ENCODE data around the gene NLGN3. TPM values are rescaled to one million over a fixed set of nuclear protein-coding genes. Genes with fewer than 3 reads are reported as not detected.

NLGN3 gene
- total RNA-seq, 1 donor from 2014 or later: 0.13 TPM

DNA sequence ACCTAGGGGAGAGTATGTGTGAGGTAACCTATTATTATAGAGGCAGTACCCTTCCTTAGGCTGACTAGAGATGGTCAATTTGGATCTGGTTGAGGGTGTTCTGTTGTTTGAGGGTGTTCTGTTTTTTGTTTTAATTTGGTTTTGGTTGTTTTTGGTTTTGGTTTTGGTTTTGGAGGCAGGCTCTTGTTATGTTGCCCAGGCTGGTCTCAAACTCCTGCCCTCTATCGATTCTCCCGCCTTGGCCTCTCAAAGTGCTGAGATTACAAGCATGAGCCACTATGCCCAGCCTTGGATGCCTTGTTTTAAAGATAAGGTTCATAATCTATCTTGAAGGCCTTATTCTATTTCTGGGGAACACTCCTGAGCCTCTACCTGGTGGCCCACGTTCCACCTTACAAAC lies 39.0 kb upstream of the NLGN3 start:
- H3K4me3 ChIP-seq (ENCODE audit: low read depth, low read length): no peak overlapping the region
- no peak for DNase-seq (ENCODE audit: low read depth)
- H3K36me3 ChIP-seq (ENCODE audit: control insufficient read depth, insufficient read depth, low read length): no peaks in the 10 kb centered on the region
- TF ChIP-seq, protein P1, sequence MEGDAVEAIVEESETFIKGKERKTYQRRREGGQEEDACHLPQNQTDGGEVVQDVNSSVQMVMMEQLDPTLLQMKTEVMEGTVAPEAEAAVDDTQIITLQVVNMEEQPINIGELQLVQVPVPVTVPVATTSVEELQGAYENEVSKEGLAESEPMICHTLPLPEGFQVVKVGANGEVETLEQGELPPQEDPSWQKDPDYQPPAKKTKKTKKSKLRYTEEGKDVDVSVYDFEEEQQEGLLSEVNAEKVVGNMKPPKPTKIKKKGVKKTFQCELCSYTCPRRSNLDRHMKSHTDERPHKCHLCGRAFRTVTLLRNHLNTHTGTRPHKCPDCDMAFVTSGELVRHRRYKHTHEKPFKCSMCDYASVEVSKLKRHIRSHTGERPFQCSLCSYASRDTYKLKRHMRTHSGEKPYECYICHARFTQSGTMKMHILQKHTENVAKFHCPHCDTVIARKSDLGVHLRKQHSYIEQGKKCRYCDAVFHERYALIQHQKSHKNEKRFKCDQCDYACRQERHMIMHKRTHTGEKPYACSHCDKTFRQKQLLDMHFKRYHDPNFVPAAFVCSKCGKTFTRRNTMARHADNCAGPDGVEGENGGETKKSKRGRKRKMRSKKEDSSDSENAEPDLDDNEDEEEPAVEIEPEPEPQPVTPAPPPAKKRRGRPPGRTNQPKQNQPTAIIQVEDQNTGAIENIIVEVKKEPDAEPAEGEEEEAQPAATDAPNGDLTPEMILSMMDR (IDR thresholded peaks at IDR 0.05; ENCODE audit: insufficient read depth, low read length, poor library complexity, severe bottlenecking): no peak
- H3K27me3 ChIP-seq (ENCODE audit: control insufficient read depth, insufficient read depth, low read length): no peaks in the 10 kb centered on the region

DNA sequence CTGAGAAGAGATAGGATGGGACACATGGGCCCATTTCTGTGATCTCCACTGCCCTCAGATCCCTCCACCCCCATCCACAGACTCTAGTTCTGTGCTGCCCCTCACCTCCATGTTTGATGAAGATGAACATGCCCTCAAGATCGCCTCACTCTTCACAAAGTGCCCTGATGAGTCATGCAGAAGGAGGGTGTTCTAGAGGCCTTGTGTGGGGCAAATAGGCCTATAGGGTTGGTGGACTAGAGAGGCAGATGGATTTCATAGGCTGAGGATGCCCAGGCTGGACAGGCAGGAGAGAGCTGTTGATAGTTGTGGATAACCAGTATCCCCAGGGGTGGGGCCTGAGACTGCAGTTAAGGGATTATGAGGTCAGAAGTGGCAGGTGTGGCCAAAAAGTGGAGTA lies 38.2 kb upstream of the NLGN3 start, which contains the start of gene CXorf65:
CXorf65 (minus strand) TSS at position 314 of the 400 bp plus-strand sequence; CDS start at position 130, 184 bp downstream.
- Histone ChIP-seq H3K36me3 (ENCODE audit: control insufficient read depth, insufficient read depth, low read length) (no peaks in the 10 kb centered on the region), H3K27me3 (ENCODE audit: control insufficient read depth, insufficient read depth, low read length) (no peaks in the 10 kb centered on the region), H3K4me3 (ENCODE audit: low read depth, low read length) (no peak within 1 kb of the TSS)
- DNase-seq (ENCODE audit: low read depth): no peak
- TF ChIP-seq, protein P1 (IDR thresholded peaks at IDR 0.05; ENCODE audit: insufficient read depth, low read length, poor library complexity, severe bottlenecking): no peak

DNA sequence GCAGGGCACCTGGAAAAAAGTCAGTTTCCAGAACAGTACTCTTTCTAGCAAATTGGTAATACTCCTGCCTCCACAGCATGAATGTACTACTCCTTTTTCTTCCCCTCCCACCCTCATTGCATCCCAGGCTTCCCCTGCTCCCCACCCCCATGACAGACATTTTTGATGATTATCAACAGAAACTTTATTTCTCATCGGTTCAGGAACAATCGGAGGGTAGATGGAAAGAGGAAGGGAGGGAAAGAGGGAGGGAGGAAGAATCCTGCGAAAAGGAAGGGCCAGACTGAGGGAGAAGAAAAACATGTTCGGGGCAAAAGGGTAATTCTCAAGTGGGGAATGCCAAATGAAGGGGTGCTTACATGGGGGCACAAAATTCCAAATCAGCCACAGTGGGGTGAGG lies 37.4 kb upstream of the NLGN3 start:
- no peak for DNase-seq (ENCODE audit: low read depth)
- no peaks in the 10 kb centered on the region for H3K27me3 ChIP-seq (ENCODE audit: control insufficient read depth, insufficient read depth, low read length)
- TF ChIP-seq, protein P1 (IDR thresholded peaks at IDR 0.05; ENCODE audit: insufficient read depth, low read length, poor library complexity, severe bottlenecking): no peak
- no peak overlapping the region for H3K4me3 ChIP-seq (ENCODE audit: low read depth, low read length)
- no peaks in the 10 kb centered on the region for H3K36me3 ChIP-seq (ENCODE audit: control insufficient read depth, insufficient read depth, low read length)

DNA sequence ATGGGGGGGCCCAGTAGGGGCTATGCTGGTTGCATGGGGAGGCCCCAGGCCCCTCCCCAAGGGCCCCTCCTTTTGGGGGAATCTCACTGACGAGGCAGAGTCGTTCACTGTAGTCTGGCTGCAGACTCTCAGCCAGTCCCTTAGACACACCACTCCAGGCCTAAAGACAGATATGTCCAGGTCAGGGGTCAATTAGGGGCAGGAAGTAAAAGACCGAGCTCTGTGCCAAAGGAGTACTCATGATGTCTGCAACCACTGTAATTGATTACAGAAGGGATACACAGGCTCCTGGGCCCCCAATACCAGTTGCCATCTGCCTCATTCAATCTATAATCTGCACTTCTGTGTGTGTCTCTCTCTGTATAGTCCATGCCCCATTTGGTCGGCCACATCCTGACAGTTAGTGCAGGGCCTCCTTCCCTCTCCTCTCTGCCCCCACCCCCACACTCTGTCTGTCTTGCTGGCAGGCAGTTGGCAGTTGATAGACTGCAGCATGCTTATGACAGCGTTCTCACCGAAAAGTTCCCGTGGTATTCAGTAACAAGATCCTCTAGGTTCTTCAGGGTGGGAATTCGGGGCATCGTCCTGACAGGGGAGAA lies 36.8 kb upstream of the NLGN3 start:
- Histone ChIP-seq H3K27me3 (ENCODE audit: control insufficient read depth, insufficient read depth, low read length) (no peaks in the 10 kb centered on the region), H3K36me3 (ENCODE audit: control insufficient read depth, insufficient read depth, low read length) (no peaks in the 10 kb centered on the region), H3K4me3 (ENCODE audit: low read depth, low read length) (no peak overlapping the region)
- no peak for DNase-seq (ENCODE audit: low read depth)
- TF ChIP-seq, protein P1 (IDR thresholded peaks at IDR 0.05; ENCODE audit: insufficient read depth, low read length, poor library complexity, severe bottlenecking): no peak

DNA sequence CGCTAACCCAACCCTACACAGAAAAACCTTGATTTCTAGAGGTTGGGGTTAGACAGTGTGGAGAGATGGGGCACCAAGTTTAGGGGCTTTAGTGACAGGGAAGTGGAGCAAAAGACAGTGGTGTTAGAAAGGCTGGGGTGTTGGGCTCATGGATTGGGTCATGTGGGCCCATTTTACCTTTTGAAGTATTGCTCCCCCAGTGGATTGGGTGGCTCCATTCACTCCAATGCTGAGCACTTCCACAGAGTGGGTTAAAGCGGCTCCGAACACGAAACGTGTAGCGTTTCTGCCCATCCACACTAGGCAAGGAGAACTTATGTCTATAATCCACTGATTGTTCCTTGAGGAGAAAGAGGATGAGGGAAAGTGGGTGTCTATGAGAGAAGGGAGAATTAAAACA lies 35.6 kb upstream of the NLGN3 start:
- Histone ChIP-seq H3K4me3 (ENCODE audit: low read depth, low read length) (no peak overlapping the region), H3K36me3 (ENCODE audit: control insufficient read depth, insufficient read depth, low read length) (no peaks in the 10 kb centered on the region), H3K27me3 (ENCODE audit: control insufficient read depth, insufficient read depth, low read length) (no peaks in the 10 kb centered on the region)
- DNase-seq (ENCODE audit: low read depth): no peak
- TF ChIP-seq, protein P1 (IDR thresholded peaks at IDR 0.05; ENCODE audit: insufficient read depth, low read length, poor library complexity, severe bottlenecking): no peak
